H9 (cell line): Measurements from ENCODE around the gene DLG5. TPM values are rescaled to one million over a fixed set of nuclear protein-coding genes. Genes with fewer than 3 reads are reported as not detected.

Experiments
- DNase-seq: peaks from one replicate; pipeline ENCODE4 v3.0.0-alpha.2; 2017
- H2AFZ ChIP-seq: one replicate; pipeline ENCODE4 v1.6.1; 2013; ENCODE audit warnings: mild to moderate bottlenecking, low read length, control low read depth, moderate library complexity
- H2AK5ac ChIP-seq: 2 replicates; pipeline ENCODE4 v1.6.1; 2013; ENCODE audit warnings: low read length, control low read depth, mixed read lengths; ENCODE audit not compliant: insufficient read length
- H2BK120ac ChIP-seq: one replicate; pipeline ENCODE4 v1.6.1; 2013; ENCODE audit warnings: low read depth, mild to moderate bottlenecking, low read length, control low read depth, inconsistent platforms; ENCODE audit not compliant: poor library complexity, severe bottlenecking
- H2BK12ac ChIP-seq: 2 replicates; pipeline ENCODE4 v1.6.1; 2013; ENCODE audit warnings: low read length, control low read depth, mixed read lengths, low read depth; ENCODE audit not compliant: insufficient read length
- H2BK15ac ChIP-seq: 2 replicates; pipeline ENCODE4 v1.6.1; 2013; ENCODE audit warnings: low read depth, low read length, control low read depth
- H2BK20ac ChIP-seq: one replicate; pipeline ENCODE4 v1.6.1; 2013; ENCODE audit warnings: low read depth, mild to moderate bottlenecking, low read length, control low read depth, inconsistent platforms; ENCODE audit not compliant: poor library complexity, severe bottlenecking
- H2BK5ac ChIP-seq: 2 replicates; pipeline ENCODE4 v1.6.1; 2013; ENCODE audit warnings: low read length, control low read depth, mixed read lengths; ENCODE audit not compliant: insufficient read length
- H3K14ac ChIP-seq: 2 replicates; pipeline ENCODE4 v1.6.1; 2013; ENCODE audit warnings: low read length, control low read depth; ENCODE audit not compliant: insufficient read depth
- H3K18ac ChIP-seq: 2 replicates; pipeline ENCODE4 v1.6.1; 2013; ENCODE audit warnings: low read depth, mild to moderate bottlenecking, mixed read lengths, low read length, control low read depth; ENCODE audit not compliant: insufficient read length
- H3K23ac ChIP-seq: 2 replicates; pipeline ENCODE4 v1.6.1; 2013; ENCODE audit warnings: low read length, control low read depth, mixed read lengths, low read depth; ENCODE audit not compliant: insufficient read length
- H3K23me2 ChIP-seq: 2 replicates; pipeline ENCODE4 v1.6.1; 2013; ENCODE audit warnings: low read depth, mild to moderate bottlenecking, mixed read lengths, low read length, control low read depth; ENCODE audit not compliant: insufficient read length, poor library complexity, severe bottlenecking
- H3K27ac ChIP-seq: 2 replicates; pipeline ENCODE4 v1.5.1; 2013; ENCODE audit warnings: low read length, control low read depth, mixed read lengths, low read depth; ENCODE audit not compliant: insufficient read length
- H3K27me3 ChIP-seq: 2 replicates; pipeline ENCODE4 v1.6.1; 2013; ENCODE audit warnings: low read length, control low read depth, inconsistent platforms; ENCODE audit not compliant: insufficient read depth
- H3K4ac ChIP-seq: 2 replicates; pipeline ENCODE4 v1.6.1; 2013; ENCODE audit warnings: low read depth, mild to moderate bottlenecking, control low read depth, inconsistent platforms, low read length, moderate library complexity
- H3K4me1 ChIP-seq: 2 replicates; pipeline ENCODE4 v1.6.1; 2013; ENCODE audit warnings: low read length, control low read depth, inconsistent platforms; ENCODE audit not compliant: insufficient read depth
- H3K4me2 ChIP-seq: 2 replicates; pipeline ENCODE4 v1.6.1; 2013; ENCODE audit warnings: low read length, control low read depth, mixed read lengths; ENCODE audit not compliant: insufficient read length, insufficient read depth
- H3K56ac ChIP-seq: 2 replicates; pipeline ENCODE4 v1.6.1; 2013; ENCODE audit warnings: low read depth, mild to moderate bottlenecking, mixed read lengths, low read length, control low read depth; ENCODE audit not compliant: insufficient read length
- H3K79me1 ChIP-seq: 2 replicates; pipeline ENCODE4 v1.6.1; 2013; ENCODE audit warnings: low read depth, mild to moderate bottlenecking, moderate library complexity, low read length, control low read depth, inconsistent platforms; ENCODE audit not compliant: insufficient read depth, poor library complexity, severe bottlenecking
- H3K79me2 ChIP-seq: 2 replicates; pipeline ENCODE4 v1.6.1; 2013; ENCODE audit warnings: low read length, control low read depth, inconsistent platforms; ENCODE audit not compliant: insufficient read depth
- H3K9ac ChIP-seq: 2 replicates; pipeline ENCODE4 v1.6.1; 2013; ENCODE audit warnings: low read length, control low read depth, mixed read lengths; ENCODE audit not compliant: insufficient read length; ENCODE audit errors: extremely low read depth
- H3K9me3 ChIP-seq: one replicate; pipeline ENCODE4 v1.6.1; 2013; ENCODE audit warnings: low read depth, low read length, inconsistent platforms; ENCODE audit not compliant: control insufficient read depth
- H3T11ph ChIP-seq: one replicate; pipeline ENCODE4 v1.6.1; 2013; ENCODE audit warnings: mild to moderate bottlenecking, low read length, control low read depth, inconsistent platforms
- H4K20me1 ChIP-seq: one replicate; pipeline ENCODE4 v1.6.1; 2013; ENCODE audit not compliant: control insufficient read depth, insufficient read length, insufficient read depth
- H4K5ac ChIP-seq: 2 replicates; pipeline ENCODE4 v1.6.1; 2013; ENCODE audit warnings: low read depth, mild to moderate bottlenecking, mixed read lengths, low read length, control low read depth; ENCODE audit not compliant: insufficient read length
- H4K8ac ChIP-seq: replicated peaks from 2 replicates; pipeline ENCODE4 v1.6.1; 2013; ENCODE audit warnings: low read length, control low read depth, mixed read lengths, low read depth; ENCODE audit not compliant: insufficient read length
- H4K91ac ChIP-seq: 2 replicates; pipeline ENCODE4 v1.6.1; 2013; ENCODE audit warnings: low read depth, mild to moderate bottlenecking, moderate library complexity, mixed read lengths, low read length, control low read depth; ENCODE audit not compliant: insufficient read length
- H3K27ac Mint-ChIP-seq, 3 experiments: 2 replicates in 2 of 3; 3 replicates in 1 of 3; pipeline ENCODE4 v1.8.0; 2020 to 2021; ENCODE audit warnings: mixed read lengths in 3 of 3, mild to moderate bottlenecking in 1 of 3, moderate library complexity in 1 of 3
- H3K27me3 Mint-ChIP-seq: 2 replicates; pipeline ENCODE4 v1.8.0; 2021; ENCODE audit warnings: low read depth, mild to moderate bottlenecking, moderate library complexity, mixed read lengths
- H3K36me3 Mint-ChIP-seq, 3 experiments: 2 replicates in 2 of 3; 3 replicates in 1 of 3; pipeline ENCODE4 v1.8.0; 2020 to 2021; ENCODE audit warnings: low read depth in 3 of 3, mixed read lengths in 3 of 3; ENCODE audit not compliant: insufficient read depth in 1 of 3
- H3K4me1 Mint-ChIP-seq, 2 experiments: 2 replicates each; pipeline ENCODE4 v1.8.0; 2020; ENCODE audit warnings: mixed read lengths in 2 of 2
- H3K4me3 Mint-ChIP-seq, 2 experiments: 2 replicates in 1 of 2; 3 replicates in 1 of 2; pipeline ENCODE4 v1.8.0; 2020 to 2021; ENCODE audit warnings: mild to moderate bottlenecking in 2 of 2, mixed read lengths in 2 of 2, moderate library complexity in 1 of 2
- H3K9me3 Mint-ChIP-seq, 2 experiments: 2 replicates in 1 of 2; 3 replicates in 1 of 2; pipeline ENCODE4 v1.8.0; 2020; ENCODE audit warnings: mild to moderate bottlenecking in 2 of 2, mixed read lengths in 2 of 2, moderate library complexity in 1 of 2
- CTCF ChIP-seq: fragments of 200-600 bp; sonication (generic); conservative IDR thresholded peaks from 3 replicates; pipeline ENCODE4 v1.8.0; 2021; ENCODE audit warnings: antibody characterized with exemption, mild to moderate bottlenecking
- WGBS: extraction: QIAGEN DNeasy Blood & Tissue Kit; methylation state at CpG from one replicate; pipeline ENCODE4 v1.1.7; 2013; ENCODE audit warnings: missing lambda C conversion rate, low lambda C conversion rate, mixed read lengths; ENCODE audit not compliant: insufficient read length; ENCODE audit errors: extremely low coverage; 5-methylcytosine and 5-hydroxymethylcytosine counted together
- total RNA-seq: library from RNA; stranded (reverse); gene quantifications from 2 replicates; pipeline ENCODE4 v1.2.1, GENCODE V29; 2021

The DLG5 gene
- total RNA-seq, 1 experiment from 2014 or later: 67.4 TPM

- peaks cover 6% of the 10 kb centered on the region for H3K4me1 ChIP-seq
- H3K36me3 Mint-ChIP-seq: peaks cover 29 to 56% (median 30%) of the 10 kb centered on the region in 3 experiments
- no peak overlapping the region for H3K4me2 ChIP-seq
- H3K9ac ChIP-seq: no peak overlapping the region
- no peak overlapping the region for H4K8ac ChIP-seq
- no peak for TF ChIP-seq CTCF
- H3K9me3 Mint-ChIP-seq: peaks cover 0 to 2% of the 10 kb centered on the region in 2 experiments; a peak in 1 of 5 replicates
- H3K27ac Mint-ChIP-seq: peak overlapping the region; percentile 40 to 66 (median 45); a peak in 5 of 7 replicates
- H2BK120ac ChIP-seq: no peak overlapping the region
- peaks cover 20 to 28% of the 10 kb centered on the region in 2 experiments for H3K4me1 Mint-ChIP-seq
- H2AK5ac ChIP-seq: no peak overlapping the region
- no peak overlapping the region for H2BK12ac ChIP-seq
- H3K27ac ChIP-seq: no peak overlapping the region
- H3K23ac ChIP-seq: no peak overlapping the region
- H2BK20ac ChIP-seq: no peak overlapping the region
- H3K18ac ChIP-seq: no peak overlapping the region
- H3K23me2 ChIP-seq: no peaks in the 10 kb centered on the region
- no peak overlapping the region for H4K5ac ChIP-seq
- no peaks in the 10 kb centered on the region for H3K27me3 Mint-ChIP-seq
- no peak overlapping the region for H3T11ph ChIP-seq
- no peak overlapping the region for H3K14ac ChIP-seq
- no CpG with 5 or more reads among the region's 5 CpGs for WGBS
- H3K79me1 ChIP-seq: no peaks in the 10 kb centered on the region
- no peaks in the 10 kb centered on the region for H4K20me1 ChIP-seq
- no peak overlapping the region for H4K91ac ChIP-seq
- H3K27me3 ChIP-seq: no peaks in the 10 kb centered on the region
- no peaks in the 10 kb centered on the region; the same call in 1 of the 2 replicates for H3K79me2 ChIP-seq
- no peak for DNase-seq
- no peaks in the 10 kb centered on the region for H3K9me3 ChIP-seq
- no peak overlapping the region for H2BK15ac ChIP-seq
- no peak overlapping the region for H2BK5ac ChIP-seq
- H3K56ac ChIP-seq: no peak overlapping the region
- no peak overlapping the region for H2AFZ ChIP-seq
- no peak overlapping the region for H3K4me3 Mint-ChIP-seq
- no peak overlapping the region for H3K4ac ChIP-seq
These were observed 71.0 kb downstream of the DLG5 start for GRCh38 chr10:77855404-77856155.
